DMS 273 treated with DMSO at 0.1 percent for 48 hours (cell line): ENCODE data around the gene FGF19.

Experiments
- DNase-seq: peaks from one replicate; lab custom pipeline; 2025; lab: John Stamatoyannopoulos, UW

Gene FGF19

DNA sequence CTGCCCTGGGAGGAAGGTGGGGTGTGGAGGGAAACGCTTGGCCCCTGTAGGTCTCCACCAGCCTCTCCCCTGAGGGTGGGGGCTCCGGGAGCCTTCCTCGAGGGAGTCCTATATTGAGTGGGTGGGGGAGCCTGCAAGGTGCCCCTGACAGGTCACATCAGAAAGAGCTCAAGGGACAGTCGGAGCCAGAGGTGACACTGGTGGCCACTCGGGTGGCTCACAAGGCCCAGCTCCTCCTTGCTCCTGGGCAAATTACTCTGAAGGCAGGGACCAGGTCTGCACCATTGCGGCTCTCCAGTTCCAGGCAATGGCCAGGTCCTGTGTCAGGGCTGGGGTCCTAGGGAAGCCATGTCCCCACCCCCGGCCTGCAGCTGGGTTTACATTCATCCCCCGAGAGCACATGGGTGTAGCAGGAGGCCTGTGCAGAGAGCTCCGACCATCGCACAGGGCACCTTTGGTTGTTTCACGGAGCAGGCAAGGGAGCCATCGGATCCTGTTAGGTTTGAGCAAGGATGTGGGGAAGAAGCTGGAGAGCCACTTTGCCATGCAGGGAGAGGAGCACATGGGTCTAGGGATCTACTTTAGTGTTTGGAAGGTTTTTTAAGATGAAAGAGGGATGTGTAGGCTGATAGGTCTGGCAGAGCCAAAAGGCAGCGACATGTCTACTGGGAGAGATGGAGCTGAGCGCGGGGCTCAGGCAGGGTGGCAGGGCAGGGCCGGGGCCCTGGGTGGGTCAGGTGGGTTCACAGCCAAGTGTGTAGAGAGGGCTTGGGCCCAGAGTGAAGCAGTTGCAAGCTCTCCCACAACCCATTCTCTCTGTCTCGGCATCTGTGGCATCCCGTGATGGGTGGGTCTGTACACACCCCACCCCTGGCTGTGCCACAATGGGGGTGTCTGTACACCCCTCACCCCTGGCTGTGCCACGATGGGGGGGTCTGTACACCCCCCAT, 48.1 kb downstream of the FGF19 start:
- no peak for DNase-seq

DNA sequence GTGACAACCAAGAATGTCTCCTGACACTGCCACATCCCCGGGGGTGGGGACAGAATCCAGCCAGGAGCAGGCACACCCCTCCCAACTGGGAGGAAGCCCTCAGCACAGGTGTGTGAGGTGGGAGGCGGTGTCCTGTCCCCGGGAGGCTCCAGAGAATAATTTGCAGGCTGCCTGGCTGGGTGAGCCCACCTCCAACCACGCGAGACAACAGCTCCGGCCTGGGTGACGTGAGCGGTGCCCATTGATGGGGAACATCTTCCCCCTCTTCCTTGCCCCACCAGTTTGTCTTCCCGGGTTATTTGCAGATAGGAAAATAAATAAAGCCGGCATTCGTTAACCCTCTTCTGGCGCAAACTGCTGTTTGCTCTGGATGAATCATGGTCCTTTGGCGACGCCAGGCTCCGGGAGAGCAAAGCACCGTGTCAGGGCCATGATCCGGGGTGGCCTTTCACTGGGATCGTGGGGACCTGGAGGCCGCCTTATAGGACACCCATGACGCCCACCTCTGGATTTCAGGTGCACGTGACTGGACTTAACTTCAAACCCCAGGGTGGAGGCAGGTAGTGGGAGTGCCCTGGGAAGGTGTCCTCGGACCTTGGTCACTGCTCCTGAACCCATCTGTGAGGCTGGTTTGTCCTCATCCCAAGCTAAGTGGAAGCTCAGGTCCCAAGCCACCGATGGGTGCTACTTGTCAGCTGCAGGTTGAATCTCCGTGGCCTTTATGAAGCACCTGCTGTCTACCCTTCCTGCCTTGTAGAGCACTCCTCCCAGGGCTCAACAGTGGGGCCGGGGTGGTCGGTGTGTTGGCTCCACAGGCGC, 49.0 kb downstream of the FGF19 start:
- no peak for DNase-seq

DNA sequence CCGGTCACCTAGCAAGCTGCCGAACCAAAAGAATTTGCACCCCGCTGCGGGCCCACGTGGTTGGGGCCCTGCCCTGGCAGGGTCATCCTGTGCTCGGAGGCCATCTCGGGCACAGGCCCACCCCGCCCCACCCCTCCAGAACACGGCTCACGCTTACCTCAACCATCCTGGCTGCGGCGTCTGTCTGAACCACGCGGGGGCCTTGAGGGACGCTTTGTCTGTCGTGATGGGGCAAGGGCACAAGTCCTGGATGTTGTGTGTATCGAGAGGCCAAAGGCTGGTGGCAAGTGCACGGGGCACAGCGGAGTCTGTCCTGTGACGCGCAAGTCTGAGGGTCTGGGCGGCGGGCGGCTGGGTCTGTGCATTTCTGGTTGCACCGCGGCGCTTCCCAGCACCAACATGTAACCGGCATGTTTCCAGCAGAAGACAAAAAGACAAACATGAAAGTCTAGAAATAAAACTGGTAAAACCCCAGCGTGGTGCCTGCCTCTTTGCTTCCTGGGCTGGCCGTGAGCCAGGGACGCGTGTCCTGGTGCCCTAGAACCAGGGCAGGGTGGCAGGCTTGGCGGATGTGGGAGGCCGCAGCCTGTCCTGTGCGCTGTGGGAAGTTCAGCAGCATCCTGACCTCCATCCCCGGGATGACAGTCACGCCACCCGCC, 49.7 kb downstream of the FGF19 start:
- no peak for DNase-seq

DNA sequence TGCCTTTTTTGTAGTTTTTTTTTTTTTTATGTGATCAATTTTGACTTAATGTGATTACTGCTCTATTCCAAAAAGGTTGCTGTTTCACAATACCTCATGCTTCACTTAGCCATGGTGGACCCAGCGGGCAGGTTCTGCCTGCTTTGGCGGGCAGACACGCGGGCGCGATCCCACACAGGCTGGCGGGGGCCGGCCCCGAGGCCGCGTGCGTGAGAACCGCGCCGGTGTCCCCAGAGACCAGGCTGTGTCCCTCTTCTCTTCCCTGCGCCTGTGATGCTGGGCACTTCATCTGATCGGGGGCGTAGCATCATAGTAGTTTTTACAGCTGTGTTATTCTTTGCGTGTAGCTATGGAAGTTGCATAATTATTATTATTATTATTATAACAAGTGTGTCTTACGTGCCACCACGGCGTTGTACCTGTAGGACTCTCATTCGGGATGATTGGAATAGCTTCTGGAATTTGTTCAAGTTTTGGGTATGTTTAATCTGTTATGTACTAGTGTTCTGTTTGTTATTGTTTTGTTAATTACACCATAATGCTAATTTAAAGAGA, 50.3 kb downstream of the FGF19 start:
- no peak for DNase-seq

DNA sequence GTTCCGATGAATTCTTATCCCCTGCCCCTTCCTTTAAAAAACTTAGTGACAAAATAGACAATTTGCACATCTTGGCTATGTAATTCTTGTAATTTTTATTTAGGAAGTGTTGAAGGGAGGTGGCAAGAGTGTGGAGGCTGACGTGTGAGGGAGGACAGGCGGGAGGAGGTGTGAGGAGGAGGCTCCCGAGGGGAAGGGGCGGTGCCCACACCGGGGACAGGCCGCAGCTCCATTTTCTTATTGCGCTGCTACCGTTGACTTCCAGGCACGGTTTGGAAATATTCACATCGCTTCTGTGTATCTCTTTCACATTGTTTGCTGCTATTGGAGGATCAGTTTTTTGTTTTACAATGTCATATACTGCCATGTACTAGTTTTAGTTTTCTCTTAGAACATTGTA, 50.8 kb downstream of the FGF19 start:
- DNase-seq, result no peak

DNA sequence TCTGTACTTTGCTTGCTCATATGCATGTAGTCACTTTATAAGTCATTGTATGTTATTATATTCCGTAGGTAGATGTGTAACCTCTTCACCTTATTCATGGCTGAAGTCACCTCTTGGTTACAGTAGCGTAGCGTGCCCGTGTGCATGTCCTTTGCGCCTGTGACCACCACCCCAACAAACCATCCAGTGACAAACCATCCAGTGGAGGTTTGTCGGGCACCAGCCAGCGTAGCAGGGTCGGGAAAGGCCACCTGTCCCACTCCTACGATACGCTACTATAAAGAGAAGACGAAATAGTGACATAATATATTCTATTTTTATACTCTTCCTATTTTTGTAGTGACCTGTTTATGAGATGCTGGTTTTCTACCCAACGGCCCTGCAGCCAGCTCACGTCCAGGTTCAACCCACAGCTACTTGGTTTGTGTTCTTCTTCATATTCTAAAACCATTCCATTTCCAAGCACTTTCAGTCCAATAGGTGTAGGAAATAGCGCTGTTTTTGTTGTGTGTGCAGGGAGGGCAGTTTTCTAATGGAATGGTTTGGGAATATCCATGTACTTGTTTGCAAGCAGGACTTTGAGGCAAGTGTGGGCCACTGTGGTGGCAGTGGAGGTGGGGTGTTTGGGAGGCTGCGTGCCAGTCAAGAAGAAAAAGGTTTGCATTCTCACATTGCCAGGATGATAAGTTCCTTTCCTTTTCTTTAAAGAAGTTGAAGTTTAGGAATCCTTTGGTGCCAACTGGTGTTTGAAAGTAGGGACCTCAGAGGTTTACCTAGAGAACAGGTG, 51.8 kb downstream of the FGF19 start:
- DNase-seq, result no peak

DNA sequence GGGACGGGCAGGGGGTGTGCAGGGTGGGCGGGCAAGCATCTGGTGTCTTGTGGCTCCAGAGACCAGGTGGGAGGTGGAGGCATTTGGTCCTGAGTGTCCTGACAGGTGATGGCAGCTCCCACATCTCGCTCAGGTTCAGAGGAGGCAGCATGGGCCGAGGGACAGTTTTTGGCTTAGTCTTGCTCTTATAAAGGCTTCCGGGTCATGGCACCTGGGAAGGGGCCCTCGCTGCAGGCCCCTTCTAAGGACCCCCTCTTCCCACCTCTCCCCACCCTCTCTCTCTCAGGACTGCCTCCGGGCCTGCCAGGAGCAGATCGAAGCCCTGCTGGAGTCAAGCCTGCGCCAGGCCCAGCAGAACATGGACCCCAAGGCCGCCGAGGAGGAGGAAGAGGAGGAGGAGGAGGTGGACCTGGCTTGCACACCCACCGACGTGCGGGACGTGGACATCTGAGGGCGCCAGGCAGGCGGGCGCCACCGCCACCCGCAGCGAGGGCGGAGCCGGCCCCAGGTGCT, 52.9 kb downstream of the FGF19 start:
- no peak for DNase-seq

DNA sequence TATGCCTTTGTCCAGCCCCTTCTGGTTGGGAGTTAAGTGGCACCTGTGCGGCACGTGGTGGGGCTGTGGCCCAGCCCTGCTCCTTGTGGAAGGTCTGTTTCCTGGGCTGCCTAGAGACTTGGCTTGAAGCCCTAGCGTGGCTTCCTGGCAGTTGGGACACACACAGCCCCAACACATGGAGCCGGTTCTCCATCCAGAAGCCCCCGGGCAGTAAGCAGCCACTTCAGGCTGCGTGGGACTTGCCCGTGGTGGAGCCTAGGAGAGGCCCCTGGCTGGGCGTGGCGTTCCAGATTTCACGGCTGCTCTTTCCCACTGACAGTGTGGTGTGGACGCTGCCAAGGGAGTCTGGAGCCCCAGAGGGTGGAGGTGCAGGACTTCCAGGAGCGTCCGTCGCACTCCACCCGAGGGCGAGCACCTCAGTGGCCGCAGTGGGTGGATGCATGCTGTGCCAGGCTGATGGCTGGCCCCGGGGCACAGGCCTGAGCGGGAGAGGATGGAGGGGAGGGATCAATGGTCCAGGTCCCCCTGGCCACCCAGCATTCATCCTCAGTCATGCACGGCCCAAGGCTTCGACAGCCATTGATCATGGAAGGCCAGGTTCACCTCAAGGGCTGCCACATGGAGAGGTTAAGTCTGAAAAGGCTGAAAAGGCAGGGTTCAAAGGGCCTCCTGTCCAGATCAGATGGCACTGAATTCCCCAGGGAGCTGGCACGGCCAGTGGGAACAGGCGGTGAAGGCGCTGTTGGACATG, 53.6 kb downstream of the FGF19 start:
- no peak for DNase-seq

DNA sequence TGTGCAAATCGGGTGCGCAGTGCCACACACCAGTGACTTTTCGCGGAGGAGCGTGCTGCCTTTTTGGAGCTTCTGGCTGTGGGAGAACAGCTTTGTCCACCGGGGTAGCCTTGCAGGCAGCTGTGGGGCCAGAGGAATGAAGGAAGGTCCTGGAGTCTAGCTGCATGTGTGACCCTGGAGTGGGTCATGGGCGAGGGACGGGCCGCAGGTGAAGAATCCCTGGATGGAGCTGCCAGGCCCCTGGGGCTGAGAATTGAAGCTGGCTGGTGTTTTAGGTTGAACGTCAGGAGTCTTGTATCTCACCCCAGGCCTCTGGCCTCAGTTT, 54.3 kb downstream of the FGF19 start:
- DNase-seq, result no peak

DNA sequence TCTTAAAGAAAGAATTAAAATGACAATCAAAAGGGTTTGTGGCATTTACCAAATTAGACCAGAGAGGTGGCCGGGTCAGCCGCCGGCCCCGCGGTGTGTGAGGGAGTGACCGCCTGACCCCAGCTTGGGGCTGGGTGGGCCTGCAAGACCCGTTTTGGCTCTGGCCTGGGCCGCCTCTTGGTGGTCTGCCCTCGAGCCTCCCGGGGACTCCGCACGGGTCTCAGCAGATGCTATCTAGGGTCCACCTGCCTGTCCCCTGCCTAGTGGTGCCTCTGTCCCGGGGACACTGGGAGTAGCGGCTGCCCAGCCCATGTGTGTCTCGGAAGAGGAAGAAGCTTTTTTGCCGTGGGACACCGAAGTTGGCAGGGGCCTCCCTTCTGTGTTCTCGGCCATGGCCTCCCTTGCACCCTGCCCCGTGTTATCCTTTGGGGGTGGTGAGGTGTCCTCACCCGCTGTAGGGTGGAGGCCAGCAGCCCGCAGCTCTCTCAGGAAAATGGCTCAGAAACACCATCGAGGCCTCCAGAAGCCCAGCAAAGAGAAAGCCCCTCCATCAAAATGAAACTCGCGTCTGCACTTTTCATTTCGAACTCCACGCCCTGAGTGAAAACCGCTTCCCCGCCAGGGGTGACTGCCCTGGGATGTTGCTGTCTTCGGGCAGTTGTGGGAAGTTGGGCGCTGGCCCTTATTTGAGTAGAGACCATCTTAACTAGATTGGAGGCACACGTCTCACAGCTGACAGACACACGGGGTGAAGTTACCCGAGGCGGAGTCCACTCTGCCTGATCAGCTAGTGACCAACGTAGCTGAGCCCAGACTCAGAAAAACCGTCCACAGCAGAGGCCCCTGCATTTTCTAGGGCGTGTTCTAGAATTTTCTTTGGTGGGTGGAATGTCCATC, 54.9 kb downstream of the FGF19 start:
- no peak for DNase-seq
